Lower lobe of right lung (tissue), 2 donors: ENCODE measurements around the gene PGA3. TPM values are rescaled to one million over a fixed set of nuclear protein-coding genes. Genes with fewer than 3 reads are reported as not detected.
"Not testable (repeated sequence)": the region's sequence is repeated elsewhere in the genome, so short reads cannot be mapped to it uniquely, and the experiment has no call there.

ENCODE experiments used
- ATAC-seq, 2 donors: fragments of 200-7000 bp; cut with Tn5 transposase; one replicate each; pipeline ENCODE4 v1.9.1; 2020 to 2022; ENCODE audit warnings: mild to moderate bottlenecking in 2 of 2, moderate library complexity in 2 of 2
- DNase-seq: peaks from one replicate; pipeline ENCODE4 v3.0.0-alpha.2; 2020
- H3K27ac ChIP-seq: fragments of 200-600 bp; one replicate; pipeline ENCODE4 v1.8.0; 2022
- H3K27me3 ChIP-seq: fragments of 200-600 bp; one replicate; pipeline ENCODE4 v1.8.0; 2022; ENCODE audit warnings: low read depth
- H3K36me3 ChIP-seq: fragments of 200-600 bp; one replicate; pipeline ENCODE4 v1.8.0; 2022; ENCODE audit warnings: mild to moderate bottlenecking
- H3K4me1 ChIP-seq: fragments of 200-600 bp; one replicate; pipeline ENCODE4 v1.8.0; 2022
- H3K4me3 ChIP-seq: fragments of 200-600 bp; one replicate; pipeline ENCODE4 v1.8.0; 2022; ENCODE audit warnings: mild to moderate bottlenecking
- H3K9me3 ChIP-seq: fragments of 200-600 bp; one replicate; pipeline ENCODE4 v1.8.0; 2022
- intact Hi-C: fragments of 100-400 bp; cut with DNase I; formaldehyde crosslinking; loops from one replicate; pipeline ENCODE4 v1.11.0; 2022
- total RNA-seq: library from RNA; stranded (reverse); fragmentation: NEBNext Ultra II Directional; extraction: Animal tissue kit (Norgen Biotek cat#: 25700); gene quantifications from one replicate; pipeline ENCODE4 v1.2.1, GENCODE V29; 2021
- TF ChIP-seq, protein P1 (sequence below): fragments of 200-600 bp; IDR thresholded peaks from one replicate; pipeline ENCODE4 v1.8.0; 2022; ENCODE audit warnings: antibody characterized with exemption, mild to moderate bottlenecking
- donor health status: DM: no; HTN: yes; CAD: no; lungs with severe emphysema.

Gene PGA3
- total RNA-seq, 1 donor from 2014 or later = 1.3 TPM

DNA sequence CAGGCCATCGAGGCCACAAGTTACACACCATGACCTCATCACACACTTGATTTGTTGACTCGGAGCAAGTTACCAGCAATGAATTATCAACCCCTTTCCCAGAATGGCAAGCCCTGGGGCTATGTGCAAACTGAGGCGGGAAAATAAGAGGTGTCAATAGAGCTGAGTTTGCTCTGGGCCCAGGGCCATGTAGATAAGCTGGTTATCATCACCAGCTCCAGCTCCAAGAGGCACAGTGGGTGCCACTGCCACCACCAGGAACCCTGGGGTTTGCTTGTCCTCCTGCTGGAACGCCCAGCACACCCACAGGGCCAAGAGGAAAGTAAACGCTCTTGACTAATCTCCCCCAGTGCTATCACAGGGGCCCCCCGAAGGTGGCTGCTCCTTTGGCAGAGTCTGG lies 29.0 kb upstream of the PGA3 start:
- intact Hi-C loops = no loop called here
- Histone ChIP-seq H3K9me3 (peaks cover 4% of the 10 kb centered on the region), H3K36me3 (no peaks in the 10 kb centered on the region), H3K27me3 (no peaks in the 10 kb centered on the region), H3K27ac (no peak overlapping the region), H3K4me3 (no peak overlapping the region), H3K4me1 (peaks cover 14% of the 10 kb centered on the region)
- ATAC-seq (no peak), DNase-seq (no peak)
- TF ChIP-seq, protein P1, sequence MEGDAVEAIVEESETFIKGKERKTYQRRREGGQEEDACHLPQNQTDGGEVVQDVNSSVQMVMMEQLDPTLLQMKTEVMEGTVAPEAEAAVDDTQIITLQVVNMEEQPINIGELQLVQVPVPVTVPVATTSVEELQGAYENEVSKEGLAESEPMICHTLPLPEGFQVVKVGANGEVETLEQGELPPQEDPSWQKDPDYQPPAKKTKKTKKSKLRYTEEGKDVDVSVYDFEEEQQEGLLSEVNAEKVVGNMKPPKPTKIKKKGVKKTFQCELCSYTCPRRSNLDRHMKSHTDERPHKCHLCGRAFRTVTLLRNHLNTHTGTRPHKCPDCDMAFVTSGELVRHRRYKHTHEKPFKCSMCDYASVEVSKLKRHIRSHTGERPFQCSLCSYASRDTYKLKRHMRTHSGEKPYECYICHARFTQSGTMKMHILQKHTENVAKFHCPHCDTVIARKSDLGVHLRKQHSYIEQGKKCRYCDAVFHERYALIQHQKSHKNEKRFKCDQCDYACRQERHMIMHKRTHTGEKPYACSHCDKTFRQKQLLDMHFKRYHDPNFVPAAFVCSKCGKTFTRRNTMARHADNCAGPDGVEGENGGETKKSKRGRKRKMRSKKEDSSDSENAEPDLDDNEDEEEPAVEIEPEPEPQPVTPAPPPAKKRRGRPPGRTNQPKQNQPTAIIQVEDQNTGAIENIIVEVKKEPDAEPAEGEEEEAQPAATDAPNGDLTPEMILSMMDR = no peak

DNA sequence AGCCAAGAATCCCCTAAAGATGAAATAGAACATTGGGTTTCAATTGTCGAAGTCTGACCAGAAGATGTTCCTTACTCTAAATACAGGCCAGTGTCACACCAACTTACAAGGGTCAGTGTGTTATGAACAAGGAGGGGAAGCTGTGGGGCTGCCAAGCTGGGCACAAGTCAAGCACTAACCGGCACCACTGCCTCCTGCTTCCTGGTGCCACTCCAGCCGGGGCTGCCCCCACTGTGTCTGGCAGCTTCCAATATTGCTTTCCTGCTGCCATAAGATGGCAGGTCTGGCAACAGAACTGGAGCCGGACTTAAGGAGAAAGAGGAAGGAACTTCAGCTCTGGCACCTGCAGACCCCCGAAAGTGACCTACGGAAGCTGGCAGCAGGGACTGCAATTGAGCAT lies 28.4 kb upstream of the PGA3 start:
- no peak overlapping the region for H3K4me3 ChIP-seq
- intact Hi-C loops = no loop called here

DNA sequence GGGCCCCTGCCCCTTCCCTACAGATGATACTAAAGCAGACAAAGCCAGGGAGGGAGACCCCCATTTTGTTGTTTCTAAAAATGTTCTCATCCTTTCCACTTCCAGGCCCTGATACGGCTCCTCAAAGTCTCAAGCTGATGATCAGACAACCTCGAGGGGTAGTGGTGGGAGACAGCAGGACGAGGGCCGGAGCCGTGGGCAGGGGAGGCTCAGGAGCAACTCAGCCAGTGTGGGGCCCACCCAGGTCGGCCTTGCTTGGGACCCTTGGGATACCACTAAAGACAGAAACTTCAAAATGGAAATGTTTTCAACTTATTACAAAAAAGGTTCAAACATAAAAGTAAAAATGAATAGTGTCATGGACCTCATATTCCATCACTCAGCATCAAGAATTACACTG lies 26.9 kb upstream of the PGA3 start:
- TF ChIP-seq, protein P1 = no peak
- Histone ChIP-seq H3K27ac (no peak overlapping the region), H3K4me3 (no peak overlapping the region), H3K4me1 (peaks cover 13% of the 10 kb centered on the region), H3K27me3 (no peaks in the 10 kb centered on the region), H3K9me3 (peaks cover 4% of the 10 kb centered on the region), H3K36me3 (no peaks in the 10 kb centered on the region)
- intact Hi-C loops = no loop called here
- no peak for DNase-seq
- no peak for ATAC-seq

More for the DNA sequence above, 28.4 kb upstream of the PGA3 start:
- H3K36me3 ChIP-seq = no peaks in the 10 kb centered on the region
- TF ChIP-seq, protein P1 = no peak
- H3K27me3 ChIP-seq = no peaks in the 10 kb centered on the region
- DNase-seq = no peak
- H3K27ac ChIP-seq = no peak overlapping the region
- H3K9me3 ChIP-seq = peaks cover 4% of the 10 kb centered on the region
- peaks cover 14% of the 10 kb centered on the region for H3K4me1 ChIP-seq
- peak in 1 of 2 donors; percentile 38 for ATAC-seq

DNA sequence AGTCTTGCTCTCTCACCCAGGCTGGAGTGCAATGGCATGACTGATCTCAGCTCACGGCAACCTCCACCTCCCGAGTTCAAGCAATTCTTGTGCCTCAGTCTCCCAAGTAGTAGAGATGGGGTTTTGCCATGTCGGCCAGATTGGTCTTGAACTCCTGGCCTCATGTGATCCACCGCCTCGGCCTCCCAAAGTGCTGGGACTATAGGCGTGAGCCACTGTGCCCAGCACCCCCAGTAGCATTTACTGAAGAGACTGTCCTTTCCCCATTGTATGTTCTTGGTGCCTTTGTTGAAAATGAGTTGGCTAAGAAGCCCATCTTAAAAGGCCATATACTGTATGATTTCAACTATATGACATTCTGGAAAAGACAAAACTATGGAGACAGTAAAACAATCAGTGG lies 23.1 kb upstream of the PGA3 start:
- H3K4me1 ChIP-seq, H3K36me3 ChIP-seq, H3K27me3 ChIP-seq, H3K4me3 ChIP-seq, H3K9me3 ChIP-seq, DNase-seq, H3K27ac ChIP-seq, intact Hi-C loops, ATAC-seq: not testable (repeated sequence)

DNA sequence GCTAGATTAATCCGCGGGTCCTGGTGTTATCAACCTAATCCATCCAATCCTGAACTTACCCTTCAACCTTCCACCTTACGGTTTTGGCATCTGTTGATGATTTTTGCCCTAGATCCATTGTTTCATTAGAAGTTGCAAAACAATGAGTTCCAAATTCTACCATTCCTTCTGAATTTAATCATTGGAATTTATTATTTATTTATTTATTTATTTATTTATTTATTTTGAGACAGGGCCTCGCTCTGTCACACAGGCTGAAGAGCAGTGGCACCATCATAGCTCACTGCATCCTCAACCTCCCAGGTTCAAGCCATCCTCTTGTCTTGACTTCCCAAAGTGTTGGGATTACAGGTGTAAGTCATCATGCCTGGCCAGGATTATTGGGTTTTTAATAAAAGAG lies 21.8 kb upstream of the PGA3 start:
- no peaks in the 10 kb centered on the region for H3K4me1 ChIP-seq
- no peaks in the 10 kb centered on the region for H3K9me3 ChIP-seq
- TF ChIP-seq, protein P1 = no peak
- H3K4me3 ChIP-seq = no peak overlapping the region
- no peaks in the 10 kb centered on the region for H3K36me3 ChIP-seq
- H3K27ac ChIP-seq = no peak overlapping the region
- DNase-seq = no peak
- no peak for ATAC-seq
- H3K27me3 ChIP-seq = no peaks in the 10 kb centered on the region
- intact Hi-C loops = no loop called here

DNA sequence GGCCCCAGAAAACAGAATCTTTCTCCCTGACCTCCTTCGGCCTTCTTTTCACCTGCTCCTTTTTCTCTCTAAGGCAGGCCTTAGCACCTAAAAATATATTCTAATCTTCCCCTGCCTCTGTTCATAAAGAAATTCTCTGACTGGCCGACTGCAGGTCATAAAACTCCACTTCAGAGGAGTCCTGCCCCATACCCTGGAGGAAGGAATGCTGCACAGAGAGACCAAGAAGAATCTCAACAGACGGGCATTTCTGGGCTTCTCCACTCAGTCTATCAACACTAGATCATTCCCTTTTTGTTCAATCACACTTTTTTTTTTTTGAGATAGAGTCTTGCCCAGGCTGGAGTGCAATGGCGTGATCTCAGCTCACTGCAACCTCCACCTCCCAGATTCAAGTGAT lies 19.7 kb upstream of the PGA3 start:
- TF ChIP-seq, protein P1 = no peak
- no peak for ATAC-seq
- no peaks in the 10 kb centered on the region for H3K36me3 ChIP-seq
- intact Hi-C loops = no loop called here
- no peaks in the 10 kb centered on the region for H3K27me3 ChIP-seq
- H3K4me1 ChIP-seq = no peaks in the 10 kb centered on the region
- H3K27ac ChIP-seq = no peak overlapping the region
- DNase-seq = no peak
- no peaks in the 10 kb centered on the region for H3K9me3 ChIP-seq
- H3K4me3 ChIP-seq = no peak overlapping the region
